ENCODE measurements around the gene CEBPZOS. TPM values are rescaled to one million over a fixed set of nuclear protein-coding genes. Genes with fewer than 3 reads are reported as not detected.

The CEBPZOS gene
- 39.2 to 43.9 TPM (median 42.8 TPM) in 5 replicates for total RNA-seq (2022; extraction: Qiagen RNA extraction; ENCODE audit: low read depth)

DNA sequence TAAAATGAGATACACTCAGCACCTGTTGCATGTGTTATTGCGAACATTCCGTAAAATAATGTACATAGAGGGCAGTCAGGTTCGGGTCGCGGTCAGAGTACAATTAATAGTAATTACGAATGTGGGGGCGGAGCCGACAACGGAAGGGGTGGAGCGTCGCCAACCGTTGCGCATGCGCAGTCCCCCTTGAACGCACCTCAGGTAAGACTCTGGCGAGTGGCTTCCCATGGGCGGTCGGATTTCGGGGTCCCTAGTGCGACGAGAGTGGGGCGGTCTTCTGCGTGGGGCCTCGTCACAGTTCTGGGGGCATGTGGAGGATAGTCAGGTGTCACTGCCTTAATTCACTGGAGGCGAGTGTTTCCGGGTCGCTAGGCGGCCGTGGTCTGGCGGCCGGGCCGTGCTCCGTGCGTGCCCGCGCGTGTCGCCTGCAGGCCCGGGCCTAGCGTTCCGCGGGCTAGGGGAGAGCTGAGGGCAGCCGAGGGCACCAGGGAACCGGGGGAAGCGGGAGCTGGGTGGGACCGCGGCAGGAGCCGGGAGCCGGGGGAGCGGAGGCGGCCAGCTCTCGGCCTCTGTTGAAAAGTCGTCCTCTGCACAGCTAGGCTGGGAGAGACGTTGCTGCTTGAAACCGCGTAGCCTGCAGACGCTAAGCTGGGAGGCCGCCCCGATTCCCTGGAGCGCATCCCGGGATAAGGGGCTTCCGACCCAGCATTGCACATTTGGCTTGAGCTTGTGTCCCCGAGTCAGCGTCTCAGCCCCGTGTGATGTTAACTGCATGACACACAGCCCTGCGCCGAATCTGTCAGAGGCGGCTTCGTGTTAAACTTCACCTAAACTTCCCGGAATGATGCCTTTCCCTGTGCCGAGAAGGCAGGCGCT lies at the start of gene CEBPZOS:
Gene CEBPZOS, plus strand, starts transcription at position 177 of the 876 bp plus-strand sequence. CDS start 3,209 bp downstream, outside the sequence.

DNA sequence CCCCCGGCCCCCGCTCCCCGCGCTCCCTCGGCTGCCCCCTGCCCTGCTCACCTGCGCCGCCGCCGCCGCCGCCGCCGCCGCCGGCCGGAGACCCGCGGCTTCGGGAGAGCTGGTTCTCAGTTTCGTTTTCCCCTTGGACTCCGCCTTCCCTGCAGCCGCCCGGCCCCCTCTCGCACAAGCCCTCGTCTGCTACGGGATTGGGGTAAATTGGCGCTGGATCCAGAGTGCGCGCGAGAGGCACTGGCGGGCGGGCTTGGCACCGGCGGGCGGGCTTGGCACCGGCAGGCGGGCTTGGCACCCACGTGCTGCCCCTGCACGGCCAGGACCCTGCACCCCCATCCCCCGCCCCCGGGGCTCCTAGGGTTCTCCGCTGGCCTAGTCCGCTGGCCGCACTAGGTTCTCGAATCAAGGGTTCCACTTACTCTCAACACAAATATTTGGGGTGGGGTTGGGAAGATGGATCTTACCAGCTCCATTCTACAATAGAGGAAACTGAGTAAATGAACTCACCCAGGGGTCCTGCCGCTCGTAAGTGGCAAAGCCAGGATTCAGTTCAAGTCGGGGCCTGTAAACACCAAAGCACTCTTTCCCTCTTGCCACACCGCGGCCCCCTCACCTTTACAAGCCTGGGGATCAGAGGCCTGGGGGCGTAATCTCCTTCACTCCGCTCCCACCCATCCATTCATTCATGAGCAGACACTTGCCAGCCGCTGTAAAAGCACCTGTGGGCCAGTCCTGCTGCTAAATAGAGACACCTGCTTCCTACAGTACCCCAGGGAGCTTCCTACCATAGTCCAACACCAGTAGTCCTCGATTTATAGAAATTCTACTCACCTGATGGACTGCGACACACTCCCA lies 39.2 kb upstream of the CEBPZOS start, which contains the start of gene EIF2AK2:
Gene EIF2AK2, minus strand, starts transcription at position 124 of the 858 bp plus-strand sequence. CDS start 9,174 bp downstream, outside the sequence.

DNA sequence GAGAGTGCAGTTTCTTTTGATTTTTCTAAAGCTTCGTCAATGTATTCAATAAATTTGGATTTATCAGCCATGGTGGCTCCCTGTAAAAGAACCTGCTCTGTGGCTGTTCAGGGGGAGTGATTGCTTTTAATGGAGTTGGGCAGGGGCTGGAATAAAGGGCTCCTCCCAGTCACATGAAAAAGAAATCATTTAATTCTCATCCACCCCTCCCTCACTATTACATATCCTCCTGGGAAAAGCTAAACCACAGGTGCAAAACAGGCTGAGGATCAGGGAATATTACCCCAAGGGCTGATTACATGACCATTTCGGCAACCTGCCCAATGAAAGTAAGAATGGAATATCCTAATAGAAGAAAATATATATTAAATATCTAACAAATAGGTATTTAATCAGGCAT lies 7.7 kb upstream of the CEBPZOS start, which contains the start of gene SULT6B1:
Gene SULT6B1, minus strand, starts transcription at position 101 of the 400 bp plus-strand sequence. Its CDS starts 30 bp downstream, at position 71.

DNA sequence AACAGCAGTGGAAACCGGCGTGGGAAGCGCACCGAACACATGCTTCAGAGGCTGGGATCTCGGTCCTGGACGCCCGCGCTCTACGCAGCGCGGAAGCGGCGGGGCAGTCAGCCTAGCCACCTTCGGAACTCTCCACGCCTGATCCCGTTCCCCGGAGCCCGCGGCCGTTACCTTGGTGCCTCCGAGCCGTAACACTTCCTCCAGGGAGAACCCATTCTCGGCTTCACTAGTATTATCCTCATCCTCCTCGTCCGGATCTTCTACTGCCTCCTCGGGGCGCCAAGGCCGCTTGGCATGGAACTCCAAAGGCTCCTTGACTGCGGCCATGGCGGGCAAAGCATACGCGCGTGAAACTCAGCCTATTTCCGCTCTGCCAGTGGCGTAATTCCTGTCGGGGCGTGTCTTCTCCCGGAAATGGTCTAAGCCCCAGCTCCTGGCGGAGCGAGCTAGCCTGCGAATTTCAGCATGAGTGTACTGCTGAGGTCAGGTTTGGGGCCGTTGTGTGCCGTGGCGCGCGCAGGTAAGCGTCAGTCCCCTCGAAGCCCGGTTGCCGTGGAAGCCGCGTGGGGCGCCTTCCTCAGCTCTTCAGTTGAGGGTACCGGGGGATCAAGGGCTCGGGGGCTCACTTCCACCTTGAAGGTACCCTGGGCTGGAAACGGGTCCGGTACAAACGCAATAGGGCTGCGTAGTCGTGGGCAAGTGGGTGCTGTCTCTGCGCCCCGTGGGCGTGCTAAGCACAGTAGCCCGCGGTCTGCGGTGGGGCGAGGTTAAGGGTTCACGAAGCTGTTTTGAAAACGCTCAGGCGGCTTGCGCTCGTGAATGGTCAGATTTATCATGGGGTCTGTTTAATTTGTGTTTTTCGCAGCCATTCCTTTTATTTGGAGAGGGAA lies 35.2 kb downstream of the CEBPZOS start, which contains the start of the genes CEBPZ and NDUFAF7:
Gene CEBPZ, minus strand, starts transcription at position 356 of the 890 bp plus-strand sequence. Its CDS starts 29 bp downstream, at position 327.
Gene NDUFAF7, plus strand, starts transcription at position 418 of the 890 bp plus-strand sequence. Its CDS starts 48 bp downstream, at position 466.

Other genes with a start within 250 kb of the CEBPZOS start
- 10.8 to 18.7 TPM (median 16.4 TPM) in 5 replicates for gene STRN, start 230.0 kb upstream of the CEBPZOS start, total RNA-seq (2022; extraction: Qiagen RNA extraction; ENCODE audit: low read depth)
- 4.6 to 7.0 TPM (median 6.7 TPM) in 5 replicates for gene HEATR5B, start 112.1 kb upstream of the CEBPZOS start, total RNA-seq (2022; extraction: Qiagen RNA extraction; ENCODE audit: low read depth)
- 7.4 to 12.1 TPM (median 9.9 TPM) in 5 replicates for gene GPATCH11, start 112.0 kb upstream of the CEBPZOS start, total RNA-seq (2022; extraction: Qiagen RNA extraction; ENCODE audit: low read depth)
- gene EIF2AK2, start 39.5 kb upstream of the CEBPZOS start, total RNA-seq (2022; extraction: Qiagen RNA extraction; ENCODE audit: low read depth): 12.9 to 32.6 TPM (median 24.1 TPM) in 5 replicates
- not detected in 5 replicates for gene SULT6B1, start 7.8 kb upstream of the CEBPZOS start, total RNA-seq (2022; extraction: Qiagen RNA extraction; ENCODE audit: low read depth)
- 63.4 to 96.8 TPM (median 73.8 TPM) in 5 replicates for gene CEBPZ, start 35.1 kb downstream of the CEBPZOS start, total RNA-seq (2022; extraction: Qiagen RNA extraction; ENCODE audit: low read depth)
- 15.6 to 20.7 TPM (median 19.8 TPM) in 5 replicates for gene NDUFAF7, start 35.2 kb downstream of the CEBPZOS start, total RNA-seq (2022; extraction: Qiagen RNA extraction; ENCODE audit: low read depth)
- gene PRKD3, start 128.3 kb downstream of the CEBPZOS start, total RNA-seq (2022; extraction: Qiagen RNA extraction; ENCODE audit: low read depth): 7.1 to 14.3 TPM (median 12.7 TPM) in 5 replicates
- gene QPCT, start 148.1 kb downstream of the CEBPZOS start, total RNA-seq (2022; extraction: Qiagen RNA extraction; ENCODE audit: low read depth): 17.2 to 23.1 TPM (median 18.9 TPM) in 5 replicates